Left ventricle myocardium inferior (tissue), 1 donor: ENCODE measurements around the gene ZNF76. TPM values are rescaled to one million over a fixed set of nuclear protein-coding genes. Genes with fewer than 3 reads are reported as not detected.

Experiments
- DNase-seq: peaks from one replicate; pipeline ENCODE4 v3.0.0-alpha.2; 2020
- H3K27ac ChIP-seq: fragments of 200-600 bp; replicated peaks from 2 replicates; pipeline ENCODE4 v1.8.0; 2021
- H3K27me3 ChIP-seq: fragments of 200-600 bp; 2 replicates; pipeline ENCODE4 v1.8.0; 2021; ENCODE audit warnings: low read depth
- H3K36me3 ChIP-seq: fragments of 200-600 bp; 2 replicates; pipeline ENCODE4 v1.8.0; 2021
- H3K4me1 ChIP-seq: fragments of 200-600 bp; 2 replicates; pipeline ENCODE4 v1.8.0; 2021
- H3K4me3 ChIP-seq: fragments of 200-600 bp; 2 replicates; pipeline ENCODE4 v1.8.0; 2021; ENCODE audit warnings: mild to moderate bottlenecking, moderate library complexity
- H3K9me3 ChIP-seq: fragments of 200-600 bp; replicated peaks from 2 replicates; pipeline ENCODE4 v1.8.0; 2021
- CTCF ChIP-seq: fragments of 200-600 bp; IDR thresholded peaks from 2 replicates; pipeline ENCODE4 v1.8.0; 2021; ENCODE audit warnings: antibody characterized with exemption, mild to moderate bottlenecking, borderline replicate concordance
- intact Hi-C: fragments of 100-400 bp; cut with micrococcal nuclease; formaldehyde crosslinking; loops from one replicate; pipeline ENCODE4 v1.11.0; 2022
- total RNA-seq: library from RNA; stranded (reverse); fragmentation: NEBNext Ultra II Directional; extraction: Animal tissue kit (Norgen Biotek cat#: 25700); gene quantifications from one replicate; pipeline ENCODE4 v1.2.1, GENCODE V29; 2021
- donor health status: DM: no; HTN: yes; CAD: no; lungs with severe emphysema.

The ZNF76 gene
- total RNA-seq, 1 donor from 2014 or later = 38.7 TPM

- H3K36me3 ChIP-seq = no peaks in the 10 kb centered on the region
- H3K4me3 ChIP-seq = no peak overlapping the region
- no peak overlapping the region for H3K27ac ChIP-seq
- no peaks in the 10 kb centered on the region for H3K4me1 ChIP-seq
- no peaks in the 10 kb centered on the region for H3K9me3 ChIP-seq
- H3K27me3 ChIP-seq = no peaks in the 10 kb centered on the region
- TF ChIP-seq CTCF = no peak
- no peak for DNase-seq
- intact Hi-C loops = no loop called here
Measured at GRCh38 chr6:35309611-35310264, 50.2 kb downstream of the ZNF76 start.

- no peak for TF ChIP-seq CTCF
- intact Hi-C loops = no loop called here
- H3K27ac ChIP-seq = no peak overlapping the region
- no peak overlapping the region for H3K4me3 ChIP-seq
- DNase-seq = no peak
- H3K4me1 ChIP-seq = no peaks in the 10 kb centered on the region
- no peaks in the 10 kb centered on the region for H3K9me3 ChIP-seq
- H3K27me3 ChIP-seq = no peaks in the 10 kb centered on the region
- H3K36me3 ChIP-seq = no peaks in the 10 kb centered on the region
Measured at GRCh38 chr6:35310265-35310831, 50.8 kb downstream of the ZNF76 start.

GRCh38 chr6:35311390-35312075 is 52.0 kb downstream of the ZNF76 start:
- no peak overlapping the region for H3K27ac ChIP-seq
- TF ChIP-seq CTCF = no peak
- DNase-seq = no peak
- no peaks in the 10 kb centered on the region for H3K27me3 ChIP-seq
- H3K4me1 ChIP-seq = no peaks in the 10 kb centered on the region
- H3K9me3 ChIP-seq = no peaks in the 10 kb centered on the region
- intact Hi-C loops = no loop called here
- H3K36me3 ChIP-seq = no peaks in the 10 kb centered on the region
- H3K4me3 ChIP-seq = no peak overlapping the region

GRCh38 chr6:35312076-35312800 is 52.7 kb downstream of the ZNF76 start:
- DNase-seq = no peak
- Histone ChIP-seq H3K4me1 (no peaks in the 10 kb centered on the region), H3K27ac (no peak overlapping the region), H3K4me3 (no peak overlapping the region), H3K9me3 (no peaks in the 10 kb centered on the region), H3K36me3 (no peaks in the 10 kb centered on the region), H3K27me3 (no peaks in the 10 kb centered on the region)
- no peak for TF ChIP-seq CTCF
- intact Hi-C loops = no loop called here

- no peak for DNase-seq
- Histone ChIP-seq H3K4me3 (no peak overlapping the region), H3K36me3 (no peaks in the 10 kb centered on the region), H3K27me3 (no peaks in the 10 kb centered on the region), H3K9me3 (no peaks in the 10 kb centered on the region), H3K4me1 (peaks cover 5% of the 10 kb centered on the region), H3K27ac (no peak overlapping the region)
- no peak for TF ChIP-seq CTCF
- intact Hi-C loops = no loop called here
Measured at GRCh38 chr6:35312807-35313206, 53.3 kb downstream of the ZNF76 start.
